Measurements from ENCODE around the gene RAB26.

RAB26 gene

DNA sequence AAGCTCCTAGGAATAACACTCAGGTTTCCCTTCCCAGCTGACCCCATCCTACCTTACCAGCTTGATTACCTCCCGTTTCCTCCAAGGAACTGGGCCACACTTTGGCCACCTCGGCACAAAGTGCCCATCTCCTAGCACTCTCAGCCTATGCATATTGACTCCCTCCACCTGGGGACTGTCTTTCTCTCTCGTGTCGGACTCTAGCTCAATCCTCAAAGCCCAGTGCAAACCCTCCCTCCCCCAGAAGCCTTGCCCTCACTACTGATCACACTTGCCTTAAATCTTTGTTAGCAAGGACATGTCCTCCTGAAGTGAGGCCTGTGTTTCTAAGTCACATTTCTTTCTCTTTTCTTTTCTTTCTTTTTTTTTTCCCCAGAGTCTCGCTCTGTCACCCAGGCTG lies 2.6 kb upstream of the RAB26 start:
- no peak for DNase-seq

DNA sequence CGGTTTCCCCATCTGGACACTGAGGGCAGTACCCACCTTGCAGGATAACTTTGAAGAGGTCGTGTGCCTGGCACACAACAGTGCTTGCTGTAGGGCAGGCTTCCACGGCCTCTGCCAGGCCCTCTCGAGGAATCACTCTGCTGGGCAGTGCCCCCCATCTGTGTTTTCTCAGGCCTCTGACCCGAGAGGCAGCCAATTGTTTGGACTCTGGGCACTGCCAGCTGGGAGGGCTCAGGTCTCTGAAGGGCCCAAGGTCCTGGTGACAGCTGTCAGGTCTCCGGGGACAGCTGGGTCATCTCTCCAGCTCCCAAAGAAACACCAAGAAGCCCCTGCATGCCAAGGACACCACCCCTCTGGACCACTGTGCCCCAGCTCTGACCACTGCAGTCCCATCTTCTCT lies 1.0 kb upstream of the RAB26 start:
- DNase-seq, result no peak

- no peak for DNase-seq
These were observed 547 bp downstream of the RAB26 start for GRCh38 chr16:2148714-2149629.

DNA sequence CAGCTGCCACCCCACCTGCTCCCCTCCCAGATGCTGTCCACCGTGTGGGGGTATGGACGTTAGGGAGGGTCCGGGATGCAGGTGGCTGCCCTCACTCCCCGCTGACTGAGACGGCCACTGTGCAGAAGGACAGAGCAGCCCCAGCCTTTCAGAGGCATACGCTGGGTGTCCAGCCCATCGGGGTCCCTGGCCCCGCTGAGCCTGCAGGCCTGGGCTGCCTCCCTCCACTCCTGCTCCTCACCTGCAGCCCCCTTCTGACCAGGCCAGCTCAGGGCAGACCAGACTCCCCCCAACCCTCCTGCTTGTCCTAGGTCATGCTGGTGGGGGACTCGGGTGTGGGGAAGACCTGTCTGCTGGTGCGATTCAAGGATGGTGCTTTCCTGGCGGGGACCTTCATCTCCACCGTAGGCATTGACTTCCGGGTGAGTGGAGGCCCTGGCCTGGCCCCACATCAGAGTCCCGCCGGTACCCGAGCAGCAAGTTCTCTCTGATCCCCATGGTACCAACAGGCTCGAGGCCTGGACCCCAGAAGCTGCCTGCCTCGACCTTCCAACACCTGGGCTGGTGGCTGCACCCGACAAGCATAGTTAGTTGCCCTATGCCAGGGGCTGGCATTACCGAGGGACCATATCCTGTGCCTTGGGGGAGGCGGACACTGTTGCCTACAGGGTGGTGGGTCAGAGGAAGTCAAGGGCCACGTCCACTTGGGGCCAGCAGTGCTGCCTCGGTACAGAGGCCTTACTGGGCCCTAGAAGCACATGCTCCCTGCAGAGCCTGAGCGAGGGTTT lies 1.4 kb downstream of the RAB26 start:
- DNase-seq, result no peak

DNA sequence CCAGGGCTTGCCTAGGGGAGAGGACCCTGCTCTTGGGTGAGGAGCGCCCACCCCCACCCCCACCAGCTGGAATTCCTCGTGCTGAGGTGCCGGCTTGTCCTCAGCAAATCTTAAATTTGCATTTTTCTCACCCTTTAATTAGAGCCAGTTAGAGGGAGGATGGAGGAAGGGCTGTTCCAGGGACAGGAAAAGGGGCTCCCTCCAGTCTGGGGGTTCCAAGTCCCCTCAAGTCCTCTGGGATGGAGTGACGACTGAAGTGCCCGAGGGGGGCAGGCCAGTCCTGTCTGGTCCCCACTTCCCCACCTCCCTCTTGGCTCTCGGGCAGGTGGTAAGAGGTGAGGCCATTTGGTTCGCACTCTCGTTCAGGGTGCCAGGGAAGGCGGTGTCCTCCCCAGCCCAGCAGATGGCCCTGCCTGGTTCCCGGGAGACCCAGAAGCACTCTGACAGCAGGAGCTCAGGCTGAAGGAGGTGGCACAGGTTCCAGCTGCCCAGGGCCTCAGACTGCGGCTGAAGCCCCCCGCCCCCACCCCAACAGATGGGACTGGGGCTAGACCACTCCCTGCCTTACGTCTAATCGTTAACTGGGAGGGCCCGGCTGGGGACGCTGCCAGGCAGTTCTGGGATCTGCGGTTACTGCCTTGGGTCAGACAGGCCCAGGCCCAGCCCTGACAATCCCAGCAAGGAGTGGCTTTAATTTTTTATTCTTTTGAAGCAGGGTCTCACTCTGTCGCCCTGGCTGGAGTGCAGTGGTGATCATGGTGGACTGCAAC lies 2.2 kb downstream of the RAB26 start:
- no peak for DNase-seq

DNA sequence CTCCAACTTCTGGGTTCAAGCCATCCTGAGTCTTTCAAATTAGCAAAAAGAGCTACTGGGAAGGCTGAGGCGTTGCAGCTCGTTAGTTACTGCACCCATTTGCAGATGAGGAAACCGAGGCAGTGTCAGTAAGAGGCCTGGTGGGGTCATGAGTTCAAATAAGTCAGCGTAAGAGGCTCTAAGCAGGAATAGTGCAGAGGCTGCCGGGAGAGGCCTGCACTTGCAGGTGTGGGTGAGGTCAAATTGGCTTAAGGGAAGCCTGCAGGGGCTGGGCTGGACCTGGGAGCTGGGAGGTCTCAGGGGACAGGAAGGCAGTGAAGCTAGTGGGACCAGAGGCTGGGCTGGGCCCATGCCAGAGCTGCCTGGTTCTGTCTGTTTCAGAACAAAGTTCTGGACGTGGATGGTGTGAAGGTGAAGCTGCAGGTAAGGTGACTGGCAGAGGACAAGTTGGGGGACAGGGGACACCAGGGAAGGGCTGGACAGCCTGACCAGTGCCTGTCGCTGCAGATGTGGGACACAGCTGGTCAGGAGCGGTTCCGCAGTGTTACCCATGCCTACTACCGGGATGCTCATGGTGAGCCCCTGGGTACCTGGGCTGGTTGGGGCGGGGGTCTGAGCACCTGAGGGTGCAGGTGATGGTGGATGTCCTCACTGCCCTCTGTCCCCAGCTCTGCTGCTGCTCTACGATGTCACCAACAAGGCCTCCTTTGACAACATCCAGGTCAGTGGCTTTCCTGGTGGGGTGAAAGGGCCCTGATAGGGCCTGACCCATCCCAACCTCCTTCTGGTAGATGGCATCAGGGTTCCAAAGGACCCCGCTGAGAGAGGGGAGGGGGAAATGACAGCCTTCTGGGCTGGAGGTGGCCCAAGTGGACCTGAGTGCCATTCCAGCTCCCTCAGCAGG lies 3.0 kb downstream of the RAB26 start:
- no peak for DNase-seq

GRCh38 chr16:2152695-2153506 lies 4.5 kb downstream of the RAB26 start:
- DNase-seq, result no peak

DNA sequence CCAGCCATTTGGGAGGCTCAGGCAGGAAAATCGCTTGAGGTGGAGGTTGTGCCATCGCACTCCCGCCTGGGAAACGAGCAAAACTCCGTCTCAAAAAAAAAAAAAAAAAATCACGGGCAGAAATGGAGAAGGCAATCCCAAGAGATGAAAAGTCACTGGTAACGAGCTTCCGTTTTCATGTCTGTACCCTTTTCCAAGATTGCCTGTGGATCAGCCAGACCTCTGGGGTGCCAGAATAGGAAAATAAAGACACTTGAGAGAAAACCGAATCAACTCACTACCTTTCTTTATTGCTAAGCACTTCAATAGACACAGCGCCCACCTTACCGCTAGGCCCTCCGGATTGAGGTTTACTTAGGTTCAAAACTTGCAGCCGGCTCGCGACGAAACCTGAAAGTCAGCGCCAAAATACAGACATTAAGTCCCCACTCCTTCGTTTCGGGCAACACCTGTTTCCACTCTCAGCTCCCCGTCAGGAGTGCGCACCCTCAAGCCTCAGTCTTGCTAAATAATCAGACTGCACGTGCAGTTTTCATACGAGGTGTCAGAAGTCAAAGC lies 6.2 kb downstream of the RAB26 start:
- no peak for DNase-seq

DNA sequence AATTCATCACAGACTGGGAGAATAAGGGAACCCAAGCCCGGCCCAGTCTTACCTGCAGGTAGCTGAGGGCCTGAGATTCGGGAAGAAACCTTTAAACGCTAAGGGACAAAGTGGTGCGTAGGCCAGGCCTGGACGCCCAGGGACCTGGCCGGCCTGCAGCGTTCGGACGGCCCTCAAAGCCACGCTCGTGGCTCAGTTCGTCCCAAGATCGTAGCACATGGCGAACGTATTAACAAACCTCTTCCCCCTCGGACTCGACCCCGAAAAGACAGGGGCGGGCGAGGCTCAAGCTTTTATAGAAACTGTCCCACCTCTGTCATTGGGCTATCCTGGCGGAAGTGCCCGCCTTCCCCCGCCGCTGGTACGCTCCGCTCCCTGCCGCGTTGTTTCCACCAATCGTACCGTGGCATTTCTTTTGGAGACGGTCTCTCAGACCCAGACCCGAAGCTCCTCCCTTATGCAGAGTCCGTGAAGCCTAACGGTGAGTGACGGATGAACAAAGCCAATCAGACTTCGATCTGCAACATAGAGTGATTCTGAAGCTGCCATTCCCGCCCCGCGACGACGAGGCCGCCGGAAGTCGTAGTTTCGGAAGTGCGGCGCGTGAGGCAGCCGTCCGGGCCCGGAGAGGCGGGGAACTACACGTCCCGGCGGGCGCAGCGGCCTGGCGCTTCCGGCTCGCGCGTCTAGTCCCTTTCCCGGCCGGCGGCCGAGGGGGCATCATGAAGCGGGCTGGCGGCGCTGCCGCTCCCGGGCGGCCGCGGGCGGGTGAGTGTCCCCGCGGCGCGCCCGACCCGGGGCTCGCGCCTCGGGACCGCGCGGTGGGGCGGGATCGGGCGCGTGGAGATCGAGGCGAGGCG lies 6.9 kb downstream of the RAB26 start, which contains the start of gene TRAF7:
Gene TRAF7 (plus strand): TSS at position 692 of the 860 bp plus-strand sequence. CDS start 8,139 bp downstream, outside the sequence.
- DNase-seq, result peak; percentile 91

DNA sequence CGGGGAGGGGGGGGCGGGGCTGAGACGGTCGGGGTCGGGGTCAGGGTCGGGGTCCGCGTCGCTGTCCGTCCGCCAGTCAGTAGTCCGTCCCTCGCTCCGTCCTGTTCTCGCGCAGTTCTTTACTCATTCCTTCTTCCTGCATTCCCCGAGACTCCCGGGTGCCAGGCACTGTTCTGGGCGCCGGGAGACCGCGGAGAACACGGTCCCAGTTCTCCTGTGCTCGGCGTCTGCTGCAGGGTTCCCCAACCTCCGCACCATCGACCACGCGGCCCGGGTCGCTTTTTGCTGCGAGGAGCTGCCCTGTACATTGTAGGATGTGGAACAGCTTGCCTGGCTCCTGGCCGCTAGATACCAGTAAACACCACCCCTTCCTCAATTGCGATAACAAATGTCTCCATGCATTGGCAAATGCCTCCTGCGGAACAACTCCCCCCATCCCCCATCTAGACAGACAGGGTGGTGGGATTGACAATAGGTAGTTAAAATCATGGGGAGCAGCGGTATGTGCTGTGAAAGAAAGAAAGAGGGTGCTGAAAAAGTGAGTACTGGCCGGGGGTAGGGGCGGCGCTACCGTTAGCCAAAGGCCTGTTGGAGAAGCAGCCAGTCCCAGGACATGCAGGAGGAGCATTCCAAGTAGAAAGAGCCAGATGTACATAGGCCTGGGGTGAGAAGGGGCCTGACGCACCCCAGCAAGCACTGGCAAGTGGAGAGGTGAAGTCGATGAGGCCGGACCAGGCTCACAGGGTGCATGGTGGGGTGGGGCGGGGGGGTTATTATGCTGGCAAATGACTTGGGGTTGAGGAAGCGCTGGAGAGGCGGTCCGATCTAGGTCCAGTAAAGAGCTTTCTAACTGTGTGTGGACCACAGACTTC lies 7.8 kb downstream of the RAB26 start:
- no peak for DNase-seq

GRCh38 chr16:2156849-2157224 lies 8.4 kb downstream of the RAB26 start:
- no peak for DNase-seq

DNA sequence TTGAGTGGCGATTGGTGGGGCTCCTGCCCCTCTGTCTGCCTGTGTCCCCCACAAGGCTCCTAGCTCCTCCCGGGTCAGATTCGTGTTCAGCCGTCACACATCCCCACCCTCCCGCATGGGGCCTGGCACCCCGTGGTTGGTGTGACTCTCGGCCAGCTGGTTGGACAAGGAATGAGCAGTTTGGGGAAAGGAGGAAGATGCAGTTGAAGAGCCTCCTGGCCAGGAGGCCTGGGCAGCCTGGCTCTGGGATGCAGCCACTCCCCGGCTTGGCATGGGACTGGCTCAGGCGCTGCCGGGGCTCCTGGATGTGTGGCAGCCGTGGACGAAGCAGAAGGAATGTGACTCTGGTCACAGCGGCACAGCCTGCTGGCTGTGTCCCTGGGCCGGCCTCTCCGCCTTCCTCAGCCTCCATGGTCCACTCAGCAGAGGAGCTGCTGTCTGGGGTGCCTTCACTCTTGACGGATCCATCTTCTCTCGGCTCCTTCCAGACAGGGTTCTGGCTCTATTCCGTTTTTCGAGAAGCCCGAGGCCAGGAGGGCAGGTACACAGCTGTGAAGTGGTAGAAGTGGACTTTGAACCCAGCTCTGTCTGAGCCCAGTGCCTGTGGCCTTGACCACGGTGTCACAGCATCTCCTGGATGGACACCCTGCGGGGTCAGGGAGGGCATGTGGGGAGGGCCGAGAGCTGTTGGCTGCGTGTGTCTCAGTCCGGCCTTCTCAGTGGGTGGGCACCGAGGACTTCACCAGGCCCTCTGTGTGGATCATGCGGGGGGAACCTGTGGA lies 9.2 kb downstream of the RAB26 start:
- DNase-seq, result no peak

DNA sequence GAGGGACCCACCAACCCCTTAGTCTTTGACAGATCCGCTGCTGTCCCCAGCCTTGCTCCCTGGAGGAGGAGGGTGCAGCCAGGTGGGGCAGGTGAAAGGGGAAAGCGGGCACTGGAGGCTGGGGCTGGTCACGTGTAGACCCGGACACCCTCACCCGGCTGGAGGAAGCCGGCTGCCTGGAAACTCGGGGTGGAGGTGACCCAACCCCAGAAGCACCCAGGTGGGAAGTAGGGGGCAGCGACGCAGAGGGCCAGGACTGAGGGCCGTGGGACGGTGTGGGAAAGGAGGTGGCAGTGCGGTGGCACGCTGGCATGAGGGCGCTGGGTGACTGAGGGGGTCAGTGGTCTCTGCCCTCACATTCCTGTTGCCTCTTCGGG lies 9.8 kb downstream of the RAB26 start:
- no peak for DNase-seq

DNA sequence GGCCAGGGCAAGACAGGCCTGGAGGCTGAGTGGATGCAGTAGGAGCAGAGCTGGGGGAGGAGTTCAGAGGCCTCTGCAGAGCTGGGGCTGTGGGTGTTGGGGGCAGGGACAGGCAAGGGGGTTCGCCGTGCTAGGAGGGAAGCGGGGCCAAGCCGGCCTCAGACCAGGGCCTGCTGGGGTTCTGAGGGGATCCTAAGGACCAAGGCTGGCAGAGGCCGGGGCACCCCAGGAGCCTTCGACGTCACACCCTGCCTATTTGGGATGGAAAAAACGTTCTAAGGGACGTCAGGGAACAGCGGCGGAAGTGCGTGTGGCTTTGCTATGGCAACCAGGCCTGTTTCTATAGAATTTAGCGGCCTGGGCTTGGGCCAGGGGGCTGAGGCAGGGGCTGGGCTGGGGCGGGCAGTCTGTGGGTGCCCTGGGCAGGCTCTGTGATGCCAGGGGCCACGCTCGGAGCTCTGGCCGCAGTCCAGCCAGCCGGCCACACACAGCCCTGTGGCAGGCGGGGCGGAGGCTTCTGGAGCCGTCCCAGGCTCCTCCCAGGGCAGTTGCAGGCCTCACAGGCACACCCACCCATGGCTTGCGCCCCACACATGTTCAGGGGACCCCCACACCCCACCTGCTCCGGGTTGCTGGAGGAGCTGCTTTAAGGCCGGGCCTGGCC lies 10.9 kb downstream of the RAB26 start:
- no peak for DNase-seq

- DNase-seq, result no peak
These were observed 12.6 kb downstream of the RAB26 start for GRCh38 chr16:2160915-2161551.

DNA sequence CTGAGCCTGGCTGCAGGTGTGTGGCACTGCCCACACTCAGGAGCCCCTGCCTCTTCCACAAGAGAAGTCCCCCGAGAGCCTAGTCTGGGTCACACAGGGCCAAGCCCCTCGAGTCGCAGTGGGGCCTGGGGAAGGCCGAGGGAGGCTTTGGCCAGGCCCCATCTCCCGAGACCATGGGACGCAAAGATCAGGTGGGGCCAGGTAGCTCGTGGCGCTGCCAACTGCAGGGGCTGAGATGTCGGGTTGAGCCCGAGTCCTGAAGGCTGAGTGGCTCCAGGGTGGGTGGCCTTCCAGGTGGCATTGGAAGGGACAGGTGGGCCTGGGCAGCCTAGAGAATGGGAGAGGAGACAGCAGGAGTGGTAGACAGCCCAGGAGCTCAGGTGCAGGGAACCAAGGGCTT lies 13.5 kb downstream of the RAB26 start:
- DNase-seq, result no peak

DNA sequence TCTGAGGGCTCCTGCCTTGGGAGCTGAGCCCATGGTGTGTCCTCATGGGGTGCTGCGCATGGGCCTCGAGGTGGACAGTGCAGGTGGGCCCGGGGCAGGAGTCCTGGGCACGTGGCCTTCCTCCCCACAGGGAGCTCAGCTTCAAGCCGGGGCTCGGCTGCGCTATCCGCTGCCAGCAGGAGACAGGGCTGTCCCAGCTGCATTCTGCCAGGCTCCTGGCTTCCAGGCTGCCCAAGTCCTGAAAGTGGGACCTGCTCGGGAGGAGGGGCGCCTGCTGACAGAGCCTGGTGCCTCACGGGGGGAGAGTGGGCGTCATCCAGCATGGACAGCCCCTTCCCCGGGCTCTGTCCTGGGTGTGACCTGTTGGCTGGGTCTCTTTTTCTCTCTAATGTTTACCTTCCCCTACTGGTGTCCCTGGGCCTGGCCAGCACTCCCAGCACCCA lies 14.3 kb downstream of the RAB26 start:
- DNase-seq, result no peak

Measured in activated T-cell treated with anti-CD3 and anti-CD28 coated beads for 4 hours (primary cell).